Tibial artery (tissue), 4 donors: ENCODE data around the gene CLECL1.

Experiments used
- DNase-seq, 2 donors: peaks; one replicate each; pipeline ENCODE4 v3.0.0-alpha.2; 2019
- H3K27ac ChIP-seq, 2 donors: fragments of 200-600 bp; sonication (generic) in 1 of 2; 1 replicate in 1 of 2; 2 replicates in 1 of 2; pipeline ENCODE4 v1.5.1; 2018 to 2019; ENCODE audit warnings: mild to moderate bottlenecking in 1 of 2
- H3K27me3 ChIP-seq, 2 donors: fragments of 200-600 bp; sonication (generic) in 1 of 2; one replicate each; pipeline versions ENCODE4 v1.5.1 to v1.6.0; 2016 to 2019
- H3K36me3 ChIP-seq, 3 donors: fragments of 200-600 bp; sonication (generic) in 2 of 3; one replicate each; pipeline ENCODE4 v1.5.1; 2016 to 2019; ENCODE audit warnings: mild to moderate bottlenecking in 2 of 3
- H3K4me1 ChIP-seq, 4 donors: fragments of 200-600 bp; sonication (generic) in 2 of 4; 1 replicate in 3 of 4; 2 replicates in 1 of 4; pipeline ENCODE4 v1.5.1; 2016 to 2019
- H3K4me3 ChIP-seq, 2 donors: fragments of 200-600 bp; sonication (generic) in 1 of 2; 1 replicate in 1 of 2; 2 replicates in 1 of 2; pipeline ENCODE4 v1.5.1; 2018 to 2019; ENCODE audit warnings: mild to moderate bottlenecking in 2 of 2
- H3K9me3 ChIP-seq, 3 donors: fragments of 200-600 bp; sonication (generic) in 1 of 3; one replicate each; pipeline ENCODE4 v1.5.1; 2016 to 2019
- CTCF ChIP-seq, 2 experiments: fragments of 200-600 bp in 1 of 2; fragments of 450-650 bp in 1 of 2; IDR thresholded peaks; one replicate each; pipeline ENCODE4 v1.5.1; 2017 to 2019; ENCODE audit warnings: antibody characterized with exemption in 2 of 2, mild to moderate bottlenecking in 1 of 2, moderate library complexity in 1 of 2
- intact Hi-C: fragments of 100-400 bp; cut with DNase I; formaldehyde crosslinking; loops from one replicate; pipeline ENCODE4 v1.15.0; 2023; ENCODE audit warnings: low total_unique reads

The CLECL1 gene

GRCh38 chr12:9758119-9758518 lies 25.2 kb upstream of the CLECL1 start:
- Histone ChIP-seq H3K4me3 (peak overlapping the region; percentile 4 to 10), H3K27ac (no peak overlapping the region), H3K9me3 (no peaks in the 10 kb centered on the region), H3K4me1 (no peaks in the 10 kb centered on the region), H3K27me3 (peaks cover 0 to 7% of the 10 kb centered on the region in 2 donors), H3K36me3 (no peaks in the 10 kb centered on the region)
- no peak for DNase-seq
- intact Hi-C loops: no loop called here
- no peak for TF ChIP-seq CTCF (IDR thresholded peaks at IDR 0.05)

GRCh38 chr12:9757433-9758025 lies 24.6 kb upstream of the CLECL1 start:
- H3K36me3 ChIP-seq: no peaks in the 10 kb centered on the region
- no peak overlapping the region for H3K27ac ChIP-seq
- DNase-seq: no peak
- intact Hi-C loops: no loop called here
- no peak for TF ChIP-seq CTCF (IDR thresholded peaks at IDR 0.05)
- H3K4me3 ChIP-seq: no peak overlapping the region
- peaks cover 0 to 7% of the 10 kb centered on the region in 2 donors for H3K27me3 ChIP-seq
- no peaks in the 10 kb centered on the region for H3K9me3 ChIP-seq
- no peaks in the 10 kb centered on the region for H3K4me1 ChIP-seq

- Histone ChIP-seq H3K4me1 (no peaks in the 10 kb centered on the region), H3K4me3 (no peak overlapping the region), H3K9me3 (no peaks in the 10 kb centered on the region), H3K27ac (no peak overlapping the region), H3K36me3 (no peaks in the 10 kb centered on the region), H3K27me3 (peaks cover 0 to 7% of the 10 kb centered on the region in 2 donors)
- intact Hi-C loops: no loop called here
- TF ChIP-seq CTCF (IDR thresholded peaks at IDR 0.05): no peak
- no peak for DNase-seq
Observed at GRCh38 chr12:9756706-9757105, 23.8 kb upstream of the CLECL1 start.

GRCh38 chr12:9756170-9756569 lies 23.3 kb upstream of the CLECL1 start:
- intact Hi-C loops: no loop called here
- TF ChIP-seq CTCF (IDR thresholded peaks at IDR 0.05): no peak
- Histone ChIP-seq H3K27me3 (peaks cover 0 to 7% of the 10 kb centered on the region in 2 donors), H3K36me3 (no peaks in the 10 kb centered on the region), H3K4me3 (no peak overlapping the region), H3K27ac (no peak overlapping the region), H3K4me1 (peaks cover 0 to 2% (median 0%) of the 10 kb centered on the region in 4 donors), H3K9me3 (no peaks in the 10 kb centered on the region)
- DNase-seq: no peak

GRCh38 chr12:9755567-9755966 lies 22.7 kb upstream of the CLECL1 start:
- Histone ChIP-seq H3K36me3 (no peaks in the 10 kb centered on the region), H3K9me3 (no peaks in the 10 kb centered on the region), H3K4me3 (no peak overlapping the region), H3K4me1 (peaks cover 0 to 8% (median 0%) of the 10 kb centered on the region in 4 donors), H3K27ac (no peak overlapping the region), H3K27me3 (peaks cover 0 to 7% of the 10 kb centered on the region in 2 donors)
- intact Hi-C loops: no loop called here
- TF ChIP-seq CTCF (IDR thresholded peaks at IDR 0.05): no peak
- DNase-seq: no peak

GRCh38 chr12:9755035-9755434 lies 22.1 kb upstream of the CLECL1 start:
- peaks cover 0 to 10% (median 0%) of the 10 kb centered on the region in 4 donors for H3K4me1 ChIP-seq
- H3K36me3 ChIP-seq: no peaks in the 10 kb centered on the region
- H3K4me3 ChIP-seq: no peak overlapping the region
- H3K27ac ChIP-seq: no peak overlapping the region
- H3K27me3 ChIP-seq: peaks cover 0 to 7% of the 10 kb centered on the region in 2 donors
- DNase-seq: no peak
- TF ChIP-seq CTCF (IDR thresholded peaks at IDR 0.05): no peak
- H3K9me3 ChIP-seq: no peaks in the 10 kb centered on the region
- intact Hi-C loops: no loop called here
